Right atrium auricular region (tissue), 2 donors: ENCODE results near the gene TMEM140. TPM values are rescaled to one million over a fixed set of nuclear protein-coding genes. Genes with fewer than 3 reads are reported as not detected.

Experiments used
- DNase-seq: peaks from one replicate; pipeline ENCODE4 v3.0.0-alpha.2; 2019; ENCODE audit warnings: low spot score
- H3K27ac ChIP-seq, 2 donors: fragments of 200-600 bp; sonication (generic); 1 replicate in 1 of 2; 2 replicates in 1 of 2; pipeline ENCODE4 v1.5.1; 2016 to 2019
- H3K27me3 ChIP-seq, 2 donors: fragments of 200-600 bp; sonication (generic); one replicate each; pipeline versions ENCODE4 v1.5.1 to v1.6.0; 2017 to 2019
- H3K36me3 ChIP-seq: fragments of 200-600 bp; sonication (generic); one replicate; pipeline ENCODE4 v1.5.1; 2016
- H3K4me1 ChIP-seq, 2 donors: fragments of 200-600 bp; sonication (generic); one replicate each; pipeline versions ENCODE4 v1.5.1 to v1.6.0; 2017 to 2019
- H3K4me3 ChIP-seq, 2 donors: fragments of 200-600 bp; sonication (generic); 1 replicate in 1 of 2; 2 replicates in 1 of 2; pipeline ENCODE4 v1.5.1; 2017 to 2019; ENCODE audit warnings: mild to moderate bottlenecking in 1 of 2, moderate library complexity in 1 of 2
- H3K9me3 ChIP-seq, 2 donors: fragments of 200-600 bp; sonication (generic); one replicate each; pipeline ENCODE4 v1.5.1; 2019
- total RNA-seq, 2 donors: library from RNA; depleted of rRNA; stranded (reverse); fragments of >200 nt; gene quantifications; one replicate each; pipeline ENCODE4 v1.1.0, GENCODE V29; 2016
- TF ChIP-seq, protein P1 (sequence below), 2 donors: fragments of 200-600 bp; sonication (generic); IDR thresholded peaks; one replicate each; pipeline ENCODE4 v1.5.1; 2019; ENCODE audit warnings: antibody characterized with exemption in 2 of 2

The TMEM140 gene
- total RNA-seq, 2 donors from 2014 or later = 10.7 to 14.9 TPM

DNA sequence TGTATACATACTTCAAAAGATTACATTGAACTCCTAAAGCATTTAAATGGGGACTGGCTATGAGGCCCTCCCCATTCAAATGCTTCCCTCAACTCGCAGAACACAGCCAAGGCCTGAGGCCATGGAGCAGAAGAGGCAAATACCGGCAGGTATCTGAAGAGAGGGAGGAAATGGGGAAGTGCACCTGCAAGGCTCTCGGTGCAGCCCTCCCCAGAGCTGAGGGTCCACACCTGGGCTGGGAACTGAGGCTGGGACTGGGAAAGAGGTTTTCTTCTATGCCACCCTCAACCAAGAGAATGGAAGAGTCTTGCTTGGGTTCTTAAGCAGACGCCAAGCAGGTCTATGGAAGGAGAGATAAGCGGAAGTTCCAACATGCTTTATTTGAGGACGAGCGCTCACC is 35.6 kb downstream of the TMEM140 start:
- TF ChIP-seq, protein P1, sequence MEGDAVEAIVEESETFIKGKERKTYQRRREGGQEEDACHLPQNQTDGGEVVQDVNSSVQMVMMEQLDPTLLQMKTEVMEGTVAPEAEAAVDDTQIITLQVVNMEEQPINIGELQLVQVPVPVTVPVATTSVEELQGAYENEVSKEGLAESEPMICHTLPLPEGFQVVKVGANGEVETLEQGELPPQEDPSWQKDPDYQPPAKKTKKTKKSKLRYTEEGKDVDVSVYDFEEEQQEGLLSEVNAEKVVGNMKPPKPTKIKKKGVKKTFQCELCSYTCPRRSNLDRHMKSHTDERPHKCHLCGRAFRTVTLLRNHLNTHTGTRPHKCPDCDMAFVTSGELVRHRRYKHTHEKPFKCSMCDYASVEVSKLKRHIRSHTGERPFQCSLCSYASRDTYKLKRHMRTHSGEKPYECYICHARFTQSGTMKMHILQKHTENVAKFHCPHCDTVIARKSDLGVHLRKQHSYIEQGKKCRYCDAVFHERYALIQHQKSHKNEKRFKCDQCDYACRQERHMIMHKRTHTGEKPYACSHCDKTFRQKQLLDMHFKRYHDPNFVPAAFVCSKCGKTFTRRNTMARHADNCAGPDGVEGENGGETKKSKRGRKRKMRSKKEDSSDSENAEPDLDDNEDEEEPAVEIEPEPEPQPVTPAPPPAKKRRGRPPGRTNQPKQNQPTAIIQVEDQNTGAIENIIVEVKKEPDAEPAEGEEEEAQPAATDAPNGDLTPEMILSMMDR (IDR thresholded peaks at IDR 0.05) = no peak
- no peak for DNase-seq
- Histone ChIP-seq H3K4me3 (no peak overlapping the region), H3K27me3 (no peaks in the 10 kb centered on the region), H3K27ac (no peak overlapping the region), H3K9me3 (peaks cover 0 to 22% of the 10 kb centered on the region in 2 donors), H3K36me3 (peaks cover 56% of the 10 kb centered on the region), H3K4me1 (no peaks in the 10 kb centered on the region)

DNA sequence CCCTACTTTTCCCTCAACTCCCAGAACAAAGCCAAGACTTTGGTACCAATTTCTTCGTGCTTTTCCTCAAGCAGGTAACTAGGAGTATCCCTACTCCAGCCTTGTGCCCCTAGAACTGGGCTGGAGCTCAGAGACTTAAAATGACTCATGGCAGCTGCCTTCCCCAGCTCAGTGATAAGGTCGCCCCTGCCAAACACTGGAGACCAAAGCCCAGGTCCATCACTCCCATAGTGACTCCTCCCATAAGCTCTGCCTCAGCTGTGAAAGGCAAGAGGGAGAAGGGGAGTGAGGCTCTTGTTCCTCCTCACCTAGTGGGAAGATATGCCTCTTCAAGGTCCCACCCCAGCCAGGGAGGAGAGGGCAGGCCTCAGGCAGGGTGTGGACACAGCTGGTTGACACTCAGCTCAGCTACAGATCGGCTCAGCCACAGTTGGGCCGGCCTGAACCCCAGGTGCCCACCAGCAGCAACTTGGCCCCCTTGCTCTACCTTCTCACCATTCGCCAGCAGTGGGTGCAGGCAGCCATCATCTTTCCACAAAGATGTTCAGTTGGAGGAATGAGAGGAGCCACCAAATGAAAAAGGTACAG is 36.5 kb downstream of the TMEM140 start:
- Histone ChIP-seq H3K36me3 (peaks cover 65% of the 10 kb centered on the region), H3K4me3 (no peak overlapping the region), H3K4me1 (no peaks in the 10 kb centered on the region), H3K27ac (no peak overlapping the region), H3K27me3 (no peaks in the 10 kb centered on the region), H3K9me3 (peaks cover 0 to 22% of the 10 kb centered on the region in 2 donors)
- TF ChIP-seq, protein P1 (IDR thresholded peaks at IDR 0.05) = no peak
- DNase-seq = no peak

DNA sequence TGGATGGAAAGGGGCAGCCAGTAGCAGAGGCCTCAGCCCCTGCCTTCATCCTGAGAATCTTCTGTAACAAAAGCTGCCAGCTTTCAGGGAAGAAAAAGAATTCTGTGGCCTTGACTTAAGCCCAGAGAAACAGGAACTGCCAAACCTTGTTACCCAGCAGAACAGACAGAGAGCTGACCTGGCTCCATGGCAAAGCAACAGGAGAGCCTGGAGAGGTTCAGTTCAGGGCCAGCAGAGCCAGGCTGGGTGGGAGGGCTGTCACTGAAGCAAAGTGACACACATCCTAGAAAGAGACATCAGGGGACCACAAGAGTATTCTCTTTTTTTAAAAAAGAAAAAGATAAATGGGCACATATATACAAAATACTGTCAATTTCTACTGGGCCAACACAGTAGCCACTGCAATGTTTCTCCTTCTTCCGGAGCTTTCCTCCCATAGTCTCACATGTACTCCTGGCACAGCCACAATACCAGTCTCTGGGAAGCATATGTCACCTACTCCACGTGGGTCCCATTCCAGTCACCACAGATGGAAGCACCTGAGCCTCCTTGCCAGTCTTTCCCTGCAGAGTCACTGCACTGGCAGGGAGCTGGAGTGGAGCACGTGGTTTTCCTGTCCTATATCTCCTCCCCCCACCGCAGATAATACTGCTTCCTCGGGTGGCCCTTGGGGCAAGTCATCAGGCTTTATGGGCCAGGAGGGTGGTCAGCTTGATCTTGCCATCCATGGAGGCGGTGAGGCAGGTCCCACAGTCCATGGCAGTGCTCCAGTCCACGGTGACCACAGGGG is 37.8 kb downstream of the TMEM140 start:
- TF ChIP-seq, protein P1 (IDR thresholded peaks at IDR 0.05) = no peak
- Histone ChIP-seq H3K4me3 (no peak overlapping the region), H3K9me3 (peaks cover 0 to 18% of the 10 kb centered on the region in 2 donors), H3K4me1 (no peaks in the 10 kb centered on the region), H3K27me3 (no peaks in the 10 kb centered on the region), H3K27ac (no peak overlapping the region), H3K36me3 (peaks cover 68% of the 10 kb centered on the region)
- DNase-seq = no peak

DNA sequence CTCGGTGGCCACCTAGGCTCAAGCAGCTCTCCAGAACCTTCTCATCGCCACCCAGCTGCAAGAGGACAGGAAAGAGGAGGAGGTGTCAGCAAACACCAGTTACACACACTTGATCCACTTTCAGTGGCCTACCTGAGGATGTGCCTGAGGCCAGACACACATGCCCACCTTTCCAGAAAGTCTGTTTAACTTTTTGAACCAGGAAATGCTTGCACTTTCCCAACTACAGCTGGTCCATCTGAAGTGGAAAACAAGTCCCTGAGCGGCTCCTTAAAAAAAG is 38.3 kb downstream of the TMEM140 start:
- no peak overlapping the region for H3K4me3 ChIP-seq
- peaks cover 0 to 13% of the 10 kb centered on the region in 2 donors for H3K9me3 ChIP-seq
- no peaks in the 10 kb centered on the region for H3K4me1 ChIP-seq
- no peak overlapping the region for H3K27ac ChIP-seq
- H3K27me3 ChIP-seq = no peaks in the 10 kb centered on the region
- no peak for DNase-seq
- TF ChIP-seq, protein P1 (IDR thresholded peaks at IDR 0.05) = no peak
- peaks cover 63% of the 10 kb centered on the region for H3K36me3 ChIP-seq

DNA sequence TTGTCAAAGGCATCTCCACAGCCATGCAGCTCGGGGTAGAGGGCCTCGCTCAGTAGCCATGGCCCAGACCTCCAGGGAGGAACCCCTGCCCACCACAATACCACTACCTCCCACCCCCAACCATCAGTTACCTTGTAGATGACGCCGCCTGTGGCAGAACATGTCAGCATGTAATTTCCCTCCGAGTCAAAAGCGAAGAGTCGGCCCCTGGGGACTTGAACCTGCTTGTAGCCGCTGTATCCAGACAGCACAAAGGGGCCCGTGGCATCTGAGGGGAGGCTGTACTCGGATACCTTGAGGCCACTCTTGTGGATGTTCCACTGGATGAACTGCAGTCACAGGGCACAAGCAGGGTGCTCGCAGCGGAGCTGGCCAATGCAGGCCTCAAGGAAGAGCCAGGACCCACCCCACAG is 39.0 kb downstream of the TMEM140 start:
- no peak for DNase-seq

More for the DNA sequence above, 39.0 kb downstream of the TMEM140 start:
- H3K27ac ChIP-seq = no peak overlapping the region
- H3K9me3 ChIP-seq = peaks cover 0 to 6% of the 10 kb centered on the region in 2 donors
- H3K4me1 ChIP-seq = no peaks in the 10 kb centered on the region
- no peaks in the 10 kb centered on the region for H3K27me3 ChIP-seq
- peaks cover 56% of the 10 kb centered on the region for H3K36me3 ChIP-seq
- TF ChIP-seq, protein P1 (IDR thresholded peaks at IDR 0.05) = no peak
- no peak overlapping the region for H3K4me3 ChIP-seq
